Measurements from ENCODE around the gene ERBB3. TPM values are rescaled to one million over a fixed set of nuclear protein-coding genes. Genes with fewer than 3 reads are reported as not detected.
A peak's percentile ranks its signal among the peaks of the same experiment; 100 is the strongest.

Gene ERBB3
- total and polyA plus RNA-seq, 2 experiments from 2014 or later: 56.1 to 104 TPM

DNA sequence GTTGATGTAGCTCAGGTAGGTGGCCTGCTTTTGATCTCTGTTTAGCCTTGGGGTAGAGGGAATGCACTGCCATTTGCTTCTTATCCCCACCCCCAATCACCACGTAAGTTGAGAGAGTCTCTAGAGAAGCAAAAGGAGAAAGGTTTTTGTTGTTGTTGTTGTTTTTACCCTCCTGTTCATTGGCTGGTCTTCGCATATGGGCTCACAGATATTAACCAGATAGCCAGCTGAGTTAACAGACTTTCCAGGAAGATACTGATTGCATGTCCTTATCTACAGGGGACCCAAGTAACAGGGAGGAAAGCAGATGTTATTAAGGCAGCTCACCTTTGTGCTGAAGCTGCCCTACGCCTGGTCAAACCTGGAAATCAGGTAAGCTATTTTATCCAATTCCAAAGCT is 27.3 kb downstream of the ERBB3 start:
- peaks cover 39% of the 10 kb centered on the region for H3K79me2 ChIP-seq
- no peak overlapping the region for H3K27ac ChIP-seq
- no peak overlapping the region for H3K4me2 ChIP-seq
- DNase-seq (ENCODE audit: low spot score): no peak
- H3K9me2 ChIP-seq (replicated peaks; ENCODE audit: insufficient read depth): no peaks in the 10 kb centered on the region
- H2AFZ ChIP-seq: no peak overlapping the region
- TF ChIP-seq EZH2phosphoT487 (IDR thresholded peaks at IDR 0.05; ENCODE audit: low read depth, severe bottlenecking, unreplicated experiment) (no peak), EZH2 (IDR thresholded peaks at IDR 0.05; ENCODE audit: borderline replicate concordance) (no peak)
- H3K4me3 ChIP-seq: no peak overlapping the region
- no peaks in the 10 kb centered on the region for H3K36me3 ChIP-seq (replicated peaks; ENCODE audit: insufficient read depth, low read depth)
- H3K27me3 ChIP-seq: no peaks in the 10 kb centered on the region
- H3K9me3 ChIP-seq (ENCODE audit: low read depth): no peaks in the 10 kb centered on the region
- 93% methylated on average over 3 of the region's 3 CpGs for WGBS (ENCODE audit: low lambda C conversion rate, missing lambda C conversion rate)
- peaks cover 12% of the 10 kb centered on the region for H3K4me1 ChIP-seq (ENCODE audit: insufficient read depth)
- peaks cover 6% of the 10 kb centered on the region for H4K20me1 ChIP-seq (ENCODE audit: insufficient read depth, poor library complexity, severe bottlenecking)

DNA sequence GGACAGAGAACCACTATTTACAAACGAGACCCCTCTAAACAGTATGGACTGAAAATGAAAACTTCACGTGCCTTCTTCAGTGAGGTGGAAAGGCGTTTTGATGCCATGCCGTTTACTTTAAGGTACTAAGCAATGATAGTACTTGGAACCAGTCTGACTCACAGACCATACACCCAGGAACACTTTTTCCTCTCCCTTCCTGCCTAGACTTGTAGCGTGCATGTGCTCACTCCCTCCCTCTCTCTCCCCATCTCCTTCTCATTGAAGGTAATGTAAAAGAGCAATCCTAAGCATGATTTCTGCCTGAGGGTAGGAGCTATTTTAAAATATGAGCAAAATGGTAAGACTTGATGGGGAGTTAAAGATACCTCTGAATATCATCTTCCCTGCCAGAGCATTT is 30.6 kb downstream of the ERBB3 start:
- no peaks in the 10 kb centered on the region for H3K9me2 ChIP-seq (replicated peaks; ENCODE audit: insufficient read depth)
- no peaks in the 10 kb centered on the region for H3K36me3 ChIP-seq (replicated peaks; ENCODE audit: insufficient read depth, low read depth)
- no peaks in the 10 kb centered on the region for H3K9me3 ChIP-seq (ENCODE audit: low read depth)
- no peak for DNase-seq (ENCODE audit: low spot score)
- no peaks in the 10 kb centered on the region for H3K27me3 ChIP-seq
- no peak overlapping the region for H3K4me3 ChIP-seq
- H3K4me2 ChIP-seq: no peak overlapping the region
- WGBS (ENCODE audit: low lambda C conversion rate, missing lambda C conversion rate): 99% methylated on average over 5 of the region's 5 CpGs
- peaks cover 30% of the 10 kb centered on the region for H3K79me2 ChIP-seq
- H3K4me1 ChIP-seq (ENCODE audit: insufficient read depth): peaks cover 5% of the 10 kb centered on the region
- H4K20me1 ChIP-seq (ENCODE audit: insufficient read depth, poor library complexity, severe bottlenecking): peaks cover 2% of the 10 kb centered on the region
- H3K27ac ChIP-seq: no peak overlapping the region
- TF ChIP-seq CTCF (IDR thresholded peaks at IDR 0.05; ENCODE audit: poor library complexity) (no peak), EZH2 (IDR thresholded peaks at IDR 0.05; ENCODE audit: borderline replicate concordance) (no peak), EZH2phosphoT487 (IDR thresholded peaks at IDR 0.05; ENCODE audit: low read depth, severe bottlenecking, unreplicated experiment) (no peak)
- H2AFZ ChIP-seq: no peak overlapping the region

DNA sequence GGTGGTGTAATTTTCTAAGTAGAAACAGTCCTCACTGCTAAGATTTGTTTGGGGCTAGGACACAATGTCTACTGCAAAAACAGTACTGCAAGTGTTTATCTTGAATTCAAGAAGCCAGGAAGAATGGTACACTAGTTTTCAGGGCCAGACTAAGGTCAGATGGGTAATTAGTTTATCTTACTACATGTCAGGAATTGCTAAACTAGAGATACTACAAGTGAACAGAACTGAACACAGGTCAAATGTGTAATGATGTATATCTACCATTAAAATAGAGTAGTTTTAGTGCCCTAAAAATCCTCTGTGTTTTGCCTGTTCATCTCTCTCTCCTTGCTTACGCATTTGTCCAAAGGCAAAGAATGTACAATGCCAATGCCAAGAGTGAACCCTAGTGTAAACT is 34.1 kb downstream of the ERBB3 start:
- no peak overlapping the region for H3K4me3 ChIP-seq
- H3K9me3 ChIP-seq (ENCODE audit: low read depth): no peaks in the 10 kb centered on the region
- no peaks in the 10 kb centered on the region for H3K27me3 ChIP-seq
- no peak overlapping the region for H3K4me2 ChIP-seq
- no peaks in the 10 kb centered on the region for H3K9me2 ChIP-seq (replicated peaks; ENCODE audit: insufficient read depth)
- no peak overlapping the region for H2AFZ ChIP-seq
- peaks cover 2% of the 10 kb centered on the region for H4K20me1 ChIP-seq (ENCODE audit: insufficient read depth, poor library complexity, severe bottlenecking)
- H3K36me3 ChIP-seq (replicated peaks; ENCODE audit: insufficient read depth, low read depth): no peaks in the 10 kb centered on the region
- H3K79me2 ChIP-seq: peaks cover 10% of the 10 kb centered on the region
- no peak overlapping the region for H3K27ac ChIP-seq
- TF ChIP-seq CTCF (IDR thresholded peaks at IDR 0.05; ENCODE audit: poor library complexity) (no peak), EZH2 (IDR thresholded peaks at IDR 0.05; ENCODE audit: borderline replicate concordance) (no peak), EZH2phosphoT487 (IDR thresholded peaks at IDR 0.05; ENCODE audit: low read depth, severe bottlenecking, unreplicated experiment) (no peak)
- WGBS (ENCODE audit: low lambda C conversion rate, missing lambda C conversion rate): 86% methylated on average over 1 of the region's 1 CpG
- no peak for DNase-seq (ENCODE audit: low spot score)
- peaks cover 4% of the 10 kb centered on the region for H3K4me1 ChIP-seq (ENCODE audit: insufficient read depth)

GRCh38 chr12:56115329-56115728 is 35.4 kb downstream of the ERBB3 start:
- Histone ChIP-seq H3K4me3 (peak overlapping the region; percentile 33), H3K79me2 (peaks cover 12% of the 10 kb centered on the region), H3K4me2 (peak overlapping the region; percentile 85), H4K20me1 (ENCODE audit: insufficient read depth, poor library complexity, severe bottlenecking) (peaks cover 2% of the 10 kb centered on the region), H3K9me3 (ENCODE audit: low read depth) (no peaks in the 10 kb centered on the region), H3K36me3 (replicated peaks; ENCODE audit: insufficient read depth, low read depth) (no peaks in the 10 kb centered on the region), H3K9me2 (replicated peaks; ENCODE audit: insufficient read depth) (no peaks in the 10 kb centered on the region), H3K4me1 (ENCODE audit: insufficient read depth) (peaks cover 14% of the 10 kb centered on the region), H3K27ac (peak overlapping the region; percentile 97), H3K27me3 (no peaks in the 10 kb centered on the region), H2AFZ (peak overlapping the region; percentile 94)
- TF ChIP-seq EZH2 (IDR thresholded peaks at IDR 0.05; ENCODE audit: borderline replicate concordance) (no peak), CTCF (IDR thresholded peaks at IDR 0.05; ENCODE audit: poor library complexity) (no peak), EZH2phosphoT487 (IDR thresholded peaks at IDR 0.05; ENCODE audit: low read depth, severe bottlenecking, unreplicated experiment) (no peak)
- no peak for DNase-seq (ENCODE audit: low spot score)
- WGBS (ENCODE audit: low lambda C conversion rate, missing lambda C conversion rate): 37% methylated on average over 10 of the region's 10 CpGs
